WTC11 (cell line): ENCODE measurements around the gene ADIPOQ. TPM values are rescaled to one million over a fixed set of nuclear protein-coding genes. Genes with fewer than 3 reads are reported as not detected.
"Not testable (repeated sequence)": the region's sequence is repeated elsewhere in the genome, so short reads cannot be mapped to it uniquely, and the experiment has no call there.

Source experiments
- ATAC-seq: fragments of 200-7000 bp; cut with Tn5 transposase; 2 replicates; pipeline ENCODE4 v1.10.0; 2021; ENCODE audit warnings: mild to moderate bottlenecking, moderate library complexity
- CTCF ChIA-PET: fragments of 300-600 bp; sonication (Branson Sonifier 250); formaldehyde crosslinking; loops from one replicate; lab custom pipeline; 2021; ENCODE audit warnings: antibody characterized with exemption; lab: Charles Lee
- POLR2A ChIA-PET: fragments of 350-600 bp; sonication (Branson Sonifier 250); formaldehyde crosslinking; loops from one replicate; lab custom pipeline; 2021; ENCODE audit warnings: antibody characterized with exemption; lab: Charles Lee
- DNase-seq: peaks from one replicate; pipeline ENCODE4 v3.0.0; 2021; ENCODE audit warnings: low spot score
- H3K27ac Mint-ChIP-seq: 2 replicates; pipeline ENCODE4 v1.8.0; 2021; ENCODE audit warnings: mixed read lengths
- H3K27me3 Mint-ChIP-seq: 2 replicates; pipeline ENCODE4 v1.8.0; 2021; ENCODE audit warnings: low read depth, mild to moderate bottlenecking, moderate library complexity, mixed read lengths
- H3K36me3 Mint-ChIP-seq: 2 replicates; pipeline ENCODE4 v1.8.0; 2021; ENCODE audit warnings: mixed read lengths
- H3K4me1 Mint-ChIP-seq: 2 replicates; pipeline ENCODE4 v1.8.0; 2022; ENCODE audit warnings: mixed read lengths
- H3K4me3 Mint-ChIP-seq: 2 replicates; pipeline ENCODE4 v1.8.0; 2021; ENCODE audit warnings: mild to moderate bottlenecking, moderate library complexity, mixed read lengths
- H3K9me3 Mint-ChIP-seq: 2 replicates; pipeline ENCODE4 v1.8.0; 2021; ENCODE audit warnings: mixed read lengths
- CBFB ChIP-seq: sonication (generic); formaldehyde crosslinking; IDR thresholded peaks from 2 replicates; pipeline ENCODE4 v1.8.1; 2022; ENCODE audit warnings: mild to moderate bottlenecking, low read depth, missing genetic modification reagents
- E2F1 ChIP-seq: sonication (generic); formaldehyde crosslinking; IDR thresholded peaks from 2 replicates; pipeline ENCODE4 v1.8.0; 2022; ENCODE audit warnings: mild to moderate bottlenecking, missing genetic modification reagents
- E2F4 ChIP-seq: sonication (generic); formaldehyde crosslinking; IDR thresholded peaks from 2 replicates; pipeline ENCODE4 v1.8.1; 2022; ENCODE audit warnings: low read depth, mild to moderate bottlenecking, moderate library complexity, missing genetic modification reagents, borderline replicate concordance
- EMX1 ChIP-seq: fragments of 250-450 bp; sonication (Bioruptor Pico); IDR thresholded peaks from 2 replicates; pipeline ENCODE4 v1.8.0; 2021; ENCODE audit warnings: mild to moderate bottlenecking
- ESRRA ChIP-seq: sonication (generic); formaldehyde crosslinking; IDR thresholded peaks from 2 replicates; pipeline ENCODE4 v1.8.1; 2022; ENCODE audit warnings: mild to moderate bottlenecking, missing genetic modification reagents, borderline replicate concordance
- GTF2I ChIP-seq: fragments of 250-450 bp; sonication (Bioruptor Pico); conservative IDR thresholded peaks from 2 replicates; pipeline ENCODE4 v1.4.0; 2021; ENCODE audit warnings: mild to moderate bottlenecking
- JUN ChIP-seq: sonication (generic); formaldehyde crosslinking; IDR thresholded peaks from 2 replicates; pipeline ENCODE4 v1.8.0; 2023; ENCODE audit warnings: mild to moderate bottlenecking, missing genetic modification reagents
- SMAD3 ChIP-seq: sonication (generic); formaldehyde crosslinking; IDR thresholded peaks from 2 replicates; pipeline ENCODE4 v1.8.0; 2022; ENCODE audit warnings: missing genetic modification reagents, mild to moderate bottlenecking, borderline replicate concordance
- TEAD4 ChIP-seq: sonication (generic); formaldehyde crosslinking; IDR thresholded peaks from 2 replicates; pipeline ENCODE4 v1.8.0; 2022; ENCODE audit warnings: mild to moderate bottlenecking, missing genetic modification reagents
- ZNF121 ChIP-seq: sonication (generic); formaldehyde crosslinking; IDR thresholded peaks from 2 replicates; pipeline ENCODE4 v1.8.0; 2023; ENCODE audit warnings: missing genetic modification reagents
- ZNF512 ChIP-seq: sonication (generic); formaldehyde crosslinking; IDR thresholded peaks from 2 replicates; pipeline ENCODE4 v1.8.1; 2022; ENCODE audit warnings: missing genetic modification reagents, borderline replicate concordance
- total RNA-seq: library from RNA; stranded (reverse); gene quantifications from 3 replicates; pipeline ENCODE4 v1.2.3, GENCODE V29; 2021

The ADIPOQ gene
- total RNA-seq, 1 experiment from 2014 or later = not detected

GRCh38 chr3:186902154-186902553 is 59.6 kb downstream of the ADIPOQ start:
- DNase-seq = no peak
- ChIA-PET POLR2A (no interaction called here), CTCF (no interaction called here)
- 0 out of 2 replicates have a peak, but pooled peaks cover 3% of the 10 kb centered on the region for H3K36me3 Mint-ChIP-seq
- peak; percentile 63 for ATAC-seq
- no peak for TF ChIP-seq EMX1
- TF ChIP-seq ZNF121 (CRISPR knock-in tag) = peak; percentile 24; the same call in 1 of the 2 replicates
- H3K4me3 Mint-ChIP-seq = no peak overlapping the region
- peaks cover 3% of the 10 kb centered on the region; the same call in 1 of the 2 replicates for H3K27me3 Mint-ChIP-seq
- peaks cover 19% of the 10 kb centered on the region for H3K9me3 Mint-ChIP-seq
- no peak overlapping the region for H3K27ac Mint-ChIP-seq
- peaks cover 24% of the 10 kb centered on the region for H3K4me1 Mint-ChIP-seq

GRCh38 chr3:186902713-186903112 is 60.2 kb downstream of the ADIPOQ start:
- ChIA-PET POLR2A (no interaction called here), CTCF (no interaction called here)
- ATAC-seq (no peak), DNase-seq (no peak)
- TF ChIP-seq E2F4 (CRISPR knock-in tag) (no peak), ESRRA (CRISPR knock-in tag) (no peak), ZNF121 (CRISPR knock-in tag) (no peak), SMAD3 (CRISPR knock-in tag) (no peak), EMX1 (no peak), CBFB (CRISPR knock-in tag) (no peak), TEAD4 (CRISPR knock-in tag) (no peak), GTF2I (CRISPR knock-in tag) (no peak), E2F1 (CRISPR knock-in tag) (no peak), ZNF512 (CRISPR knock-in tag) (no peak), JUN (CRISPR knock-in tag) (no peak)
- H3K36me3 Mint-ChIP-seq = peaks cover 3% of the 10 kb centered on the region; the same call in 1 of the 2 replicates
- H3K27me3 Mint-ChIP-seq = peaks cover 3% of the 10 kb centered on the region; the same call in 1 of the 2 replicates
- no peak overlapping the region for H3K27ac Mint-ChIP-seq
- H3K9me3 Mint-ChIP-seq = peaks cover 24% of the 10 kb centered on the region
- H3K4me3 Mint-ChIP-seq = no peak overlapping the region
- H3K4me1 Mint-ChIP-seq = peaks cover 19% of the 10 kb centered on the region

- H3K36me3 Mint-ChIP-seq, H3K27ac Mint-ChIP-seq, CTCF ChIA-PET, H3K27me3 Mint-ChIP-seq, ATAC-seq, POLR2A ChIA-PET, DNase-seq, H3K4me3 Mint-ChIP-seq: not testable (repeated sequence)
- peaks cover 22% of the 10 kb centered on the region for H3K4me1 Mint-ChIP-seq
- H3K9me3 Mint-ChIP-seq = peaks cover 31% of the 10 kb centered on the region
These were observed 61.2 kb downstream of the ADIPOQ start for GRCh38 chr3:186903676-186904075.

- POLR2A ChIA-PET, DNase-seq, H3K27ac Mint-ChIP-seq, H3K4me3 Mint-ChIP-seq, H3K27me3 Mint-ChIP-seq, ATAC-seq, CTCF ChIA-PET, H3K36me3 Mint-ChIP-seq: not testable (repeated sequence)
- peaks cover 31% of the 10 kb centered on the region for H3K9me3 Mint-ChIP-seq
- peaks cover 24% of the 10 kb centered on the region for H3K4me1 Mint-ChIP-seq
These were observed 64.6 kb downstream of the ADIPOQ start for GRCh38 chr3:186907075-186907474.

Other genes starting within 250 kb of the ADIPOQ start
- 1.5 to 1.9 TPM (median 1.8 TPM) in 3 replicates for gene AHSG, start 229.7 kb upstream of the ADIPOQ start, total RNA-seq
- not detected in 3 replicates for gene FETUB, start 202.3 kb upstream of the ADIPOQ start, total RNA-seq
- gene HRG, start 176.7 kb upstream of the ADIPOQ start, total RNA-seq = 0.11 to 0.24 TPM (median 0.11 TPM) in 3 replicates
- gene KNG1, start 125.4 kb upstream of the ADIPOQ start, total RNA-seq = 0.13 to 0.44 TPM (median 0.34 TPM) in 3 replicates
- 571 to 574 TPM (median 572 TPM) in 3 replicates for gene EIF4A2, start 59.1 kb upstream of the ADIPOQ start, total RNA-seq
- gene RFC4, start 36.2 kb upstream of the ADIPOQ start, total RNA-seq = 89.2 to 104 TPM (median 91.8 TPM) in 3 replicates
- gene ST6GAL1, start 87.8 kb downstream of the ADIPOQ start, total RNA-seq = 82.5 to 87.5 TPM (median 83.4 TPM) in 3 replicates